HEK293T (cell line): ENCODE data around the gene ZKSCAN5.
"Not testable (repeated sequence)": the region's sequence is repeated elsewhere in the genome, so short reads cannot be mapped to it uniquely, and the experiment has no call there.

Source experiments
- CTCF ChIA-PET: fragments of 350-600 bp; formaldehyde crosslinking; extraction: SDS; loops from one replicate; lab custom pipeline; 2021; ENCODE audit warnings: antibody characterized with exemption, inconsistent platforms; lab: Yijun Ruan, JAX
- POLR2A ChIA-PET: fragments of 350-600 bp; formaldehyde crosslinking; extraction: SDS; loops from one replicate; lab custom pipeline; 2020; ENCODE audit warnings: antibody characterized with exemption, inconsistent platforms; lab: Yijun Ruan, JAX
- DNase-seq: peaks from one replicate; pipeline ENCODE4 v3.0.0; 2012; ENCODE audit warnings: mixed read lengths; ENCODE audit errors: extremely low spot score
- ARNT ChIP-seq: fragments of 450-650 bp; IDR thresholded peaks from 2 replicates; pipeline ENCODE4 v1.6.1; 2017; ENCODE audit warnings: mild to moderate bottlenecking
- BHLHE40 ChIP-seq: fragments of 450-650 bp; IDR thresholded peaks from 2 replicates; pipeline ENCODE4 v1.6.1; 2016; ENCODE audit warnings: mild to moderate bottlenecking, moderate library complexity, borderline replicate concordance
- CTBP1 ChIP-seq: fragments of 450-650 bp; IDR thresholded peaks from 2 replicates; pipeline ENCODE4 v1.6.1; 2016; ENCODE audit warnings: borderline replicate concordance
- ELF4 ChIP-seq: fragments of 450-650 bp; IDR thresholded peaks from 2 replicates; pipeline ENCODE4 v1.6.1; 2017; ENCODE audit warnings: antibody characterized with exemption
- FOXA1 ChIP-seq: fragments of 450-650 bp; IDR thresholded peaks from 2 replicates; pipeline ENCODE4 v1.6.1; 2016; ENCODE audit warnings: mild to moderate bottlenecking
- FOXK2 ChIP-seq: fragments of 450-650 bp; IDR thresholded peaks from 2 replicates; pipeline ENCODE4 v1.6.1; 2016; ENCODE audit warnings: mild to moderate bottlenecking
- FOXM1 ChIP-seq: fragments of 450-650 bp; IDR thresholded peaks from 2 replicates; pipeline ENCODE4 v1.6.1; 2017; ENCODE audit warnings: mild to moderate bottlenecking, borderline replicate concordance
- HDGF ChIP-seq: fragments of 450-650 bp; IDR thresholded peaks from 2 replicates; pipeline ENCODE4 v1.6.1; 2017; ENCODE audit warnings: antibody characterized with exemption, borderline replicate concordance
- L3MBTL2 ChIP-seq: fragments of 450-650 bp; conservative IDR thresholded peaks from 2 replicates; pipeline ENCODE4 v1.6.1; 2016; ENCODE audit warnings: mild to moderate bottlenecking
- LEF1 ChIP-seq: fragments of 450-650 bp; IDR thresholded peaks from 2 replicates; pipeline ENCODE4 v1.6.1; 2017; ENCODE audit warnings: mild to moderate bottlenecking, borderline replicate concordance
- NFRKB ChIP-seq: fragments of 450-650 bp; IDR thresholded peaks from 2 replicates; pipeline ENCODE4 v1.6.1; 2016; ENCODE audit warnings: mild to moderate bottlenecking, moderate library complexity
- SP1 ChIP-seq: fragments of 450-650 bp; IDR thresholded peaks from 2 replicates; pipeline ENCODE4 v1.6.1; 2017
- SUZ12 ChIP-seq: fragments of 450-650 bp; IDR thresholded peaks from 2 replicates; pipeline ENCODE4 v1.6.1; 2016; ENCODE audit warnings: mild to moderate bottlenecking
- TARDBP ChIP-seq: fragments of 450-650 bp; IDR thresholded peaks from 2 replicates; pipeline ENCODE4 v1.6.1; 2016
- ZNF384 ChIP-seq: fragments of 450-650 bp; IDR thresholded peaks from 2 replicates; pipeline ENCODE4 v1.6.1; 2016
- TF ChIP-seq, protein P1 (sequence below): fragments of 450-650 bp; IDR thresholded peaks from 2 replicates; pipeline ENCODE4 v1.6.1; 2016

ZKSCAN5 gene

DNA sequence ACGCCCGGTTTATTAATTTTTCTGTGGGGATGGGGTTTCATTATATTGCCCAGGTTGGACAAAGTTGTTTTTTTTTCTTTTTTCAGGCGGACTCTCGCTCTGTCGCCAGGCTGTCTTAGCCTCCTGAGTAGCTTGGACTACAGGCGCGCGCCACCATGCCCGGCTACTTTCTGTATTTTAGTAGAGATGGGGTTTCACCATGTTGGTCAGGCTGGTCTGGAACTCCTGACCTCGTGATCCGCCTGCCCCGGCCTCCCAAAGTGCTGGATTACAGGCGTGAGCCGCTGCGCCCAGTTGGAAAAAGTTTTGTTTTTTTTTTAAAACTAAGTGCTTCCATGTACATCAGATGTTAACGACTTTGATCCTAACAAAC is 3.8 kb upstream of the ZKSCAN5 start:
- POLR2A ChIA-PET = interaction anchor here (0.7 to 2.0 kb wide), 13 partner anchors 10 to 116 kb away, joined by 3 to 12 read pairs (median 5); partner anchors contain the start of genes CPSF4, FAM200A, PTCD1 and ZNF655

DNA sequence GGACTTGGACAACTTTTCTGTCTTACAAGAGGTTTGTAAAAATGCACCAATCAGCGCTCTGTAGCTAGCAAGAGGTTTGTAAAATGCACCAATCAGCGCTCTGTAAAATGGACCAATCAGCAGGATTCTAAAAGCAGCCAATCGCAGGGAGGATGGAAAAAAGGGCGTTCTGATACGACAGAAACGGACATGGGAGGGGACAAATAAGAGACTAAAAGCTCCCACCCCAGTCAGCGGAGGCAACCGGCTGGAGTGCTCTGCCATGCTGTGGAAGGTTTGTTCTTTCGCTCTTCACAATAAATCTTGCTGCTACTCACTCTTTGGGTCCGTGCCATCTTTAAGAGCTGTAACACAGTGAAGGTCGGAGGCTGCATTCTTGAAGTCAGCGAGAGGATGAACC is 3.2 kb upstream of the ZKSCAN5 start:
- not testable (repeated sequence) for DNase-seq
- ChIA-PET POLR2A (interaction anchor here (1.2 to 2.0 kb wide), 3 partner anchors 15 to 56 kb away, joined by 3 to 8 read pairs (median 6); partner anchors contain the start of genes FAM200A and ZNF655), CTCF (interaction anchor here (0.6 kb wide), 1 partner anchor 58 kb away, joined by 3 read pairs; no protein-coding TSS in a partner anchor)

More for the DNA sequence above, 3.8 kb upstream of the ZKSCAN5 start:
- DNase-seq = no peak
- CTCF ChIA-PET = no interaction called here
- TF ChIP-seq SUZ12 = no peak

DNA sequence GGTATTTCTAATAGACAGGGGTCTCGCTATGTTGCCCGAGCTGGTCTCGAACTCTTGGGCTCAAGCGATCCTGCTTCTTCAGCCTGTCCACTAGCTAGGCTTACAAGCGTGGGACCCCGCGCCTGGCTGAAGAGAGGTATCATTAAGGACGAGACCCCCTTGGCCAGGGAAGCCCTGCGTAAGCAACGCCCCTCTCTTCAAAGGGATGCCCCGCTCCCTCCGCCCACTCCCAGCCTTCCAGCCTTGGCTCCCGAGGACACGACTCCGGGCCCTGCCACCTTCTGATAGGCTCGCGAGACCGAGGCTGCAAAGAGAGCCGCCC is 220 bp upstream of the ZKSCAN5 start:
- POLR2A ChIA-PET = interaction anchor here (0.6 to 2.0 kb wide), 13 partner anchors 12 to 511 kb away, joined by 3 to 15 read pairs (median 4); partner anchors contain the start of genes ATP5MF, BUD31, CPSF4 and FAM200A
- TF ChIP-seq, protein P1, sequence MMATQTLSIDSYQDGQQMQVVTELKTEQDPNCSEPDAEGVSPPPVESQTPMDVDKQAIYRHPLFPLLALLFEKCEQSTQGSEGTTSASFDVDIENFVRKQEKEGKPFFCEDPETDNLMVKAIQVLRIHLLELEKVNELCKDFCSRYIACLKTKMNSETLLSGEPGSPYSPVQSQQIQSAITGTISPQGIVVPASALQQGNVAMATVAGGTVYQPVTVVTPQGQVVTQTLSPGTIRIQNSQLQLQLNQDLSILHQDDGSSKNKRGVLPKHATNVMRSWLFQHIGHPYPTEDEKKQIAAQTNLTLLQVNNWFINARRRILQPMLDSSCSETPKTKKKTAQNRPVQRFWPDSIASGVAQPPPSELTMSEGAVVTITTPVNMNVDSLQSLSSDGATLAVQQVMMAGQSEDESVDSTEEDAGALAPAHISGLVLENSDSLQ = no peak
- no peak for TF ChIP-seq ZNF384
- DNase-seq = peak; percentile 90
- CTCF ChIA-PET = no interaction called here

DNA sequence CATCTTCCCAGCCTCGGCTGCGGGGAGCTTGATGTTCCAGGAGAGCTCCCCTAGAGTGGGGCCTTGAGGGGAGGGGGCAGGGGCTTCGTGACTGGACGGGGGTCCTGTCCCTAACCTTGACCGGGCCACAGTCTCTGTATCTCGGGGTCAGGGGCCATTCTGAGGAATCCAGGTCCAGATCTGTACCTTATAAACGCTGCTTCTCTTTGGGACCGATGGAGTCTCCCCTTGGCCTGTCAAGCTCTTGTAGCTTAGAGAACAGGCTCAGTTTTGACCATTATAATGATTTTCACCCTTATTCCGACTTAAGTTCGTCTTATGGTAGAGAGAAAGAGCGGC is 831 bp downstream of the ZKSCAN5 start:
- POLR2A ChIA-PET = interaction anchor here (1.0 to 2.0 kb wide), 9 partner anchors 11 to 111 kb away, joined by 3 to 15 read pairs (median 5); partner anchors contain the start of genes ATP5MF, BUD31, CPSF4 and FAM200A
- no peak for DNase-seq
- no peak for TF ChIP-seq FOXM1
- no peak for TF ChIP-seq L3MBTL2
- TF ChIP-seq, protein P1 = no peak
- TF ChIP-seq TARDBP = no peak
- TF ChIP-seq SUZ12 = no peak
- no peak for TF ChIP-seq HDGF
- TF ChIP-seq FOXA1 = no peak
- no peak for TF ChIP-seq NFRKB
- no peak for TF ChIP-seq FOXK2
- no peak for TF ChIP-seq LEF1
- TF ChIP-seq SP1 = no peak
- no peak for TF ChIP-seq ZNF384
- no peak for TF ChIP-seq ARNT
- no peak for TF ChIP-seq CTBP1
- no peak for TF ChIP-seq ELF4
- TF ChIP-seq BHLHE40 = no peak
- CTCF ChIA-PET = no interaction called here

DNA sequence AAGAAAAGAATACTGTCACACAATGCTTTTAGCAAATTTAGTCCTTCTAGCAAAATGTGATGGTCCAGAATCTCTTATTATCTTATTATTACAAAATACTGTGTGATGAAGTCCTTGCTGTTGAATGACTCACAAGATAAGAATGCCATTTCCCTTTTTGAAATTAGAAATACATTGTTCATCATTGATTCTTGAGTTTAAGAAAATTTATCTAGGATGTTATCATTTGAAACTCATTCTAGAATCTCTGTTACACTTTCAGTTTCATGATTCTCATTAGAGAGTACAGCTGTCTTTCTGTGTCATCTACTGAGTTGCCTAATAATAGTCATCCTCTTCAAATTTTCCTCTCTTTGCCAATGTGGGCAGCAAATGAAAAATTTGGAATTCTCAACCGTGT is 9.6 kb downstream of the ZKSCAN5 start:
- ChIA-PET POLR2A (interaction anchor here (0.7 to 2.2 kb wide), 2 partner anchors 45 to 112 kb away, joined by 3 to 8 read pairs; partner anchors contain the start of gene ZNF655), CTCF (interaction anchor here (0.6 kb wide), 1 partner anchor 101 kb away, joined by 3 read pairs; no protein-coding TSS in a partner anchor)
- DNase-seq = no peak
- TF ChIP-seq LEF1 (no peak), SP1 (no peak), ZNF384 (no peak), FOXA1 (no peak), ELF4 (no peak), CTBP1 (no peak)

DNA sequence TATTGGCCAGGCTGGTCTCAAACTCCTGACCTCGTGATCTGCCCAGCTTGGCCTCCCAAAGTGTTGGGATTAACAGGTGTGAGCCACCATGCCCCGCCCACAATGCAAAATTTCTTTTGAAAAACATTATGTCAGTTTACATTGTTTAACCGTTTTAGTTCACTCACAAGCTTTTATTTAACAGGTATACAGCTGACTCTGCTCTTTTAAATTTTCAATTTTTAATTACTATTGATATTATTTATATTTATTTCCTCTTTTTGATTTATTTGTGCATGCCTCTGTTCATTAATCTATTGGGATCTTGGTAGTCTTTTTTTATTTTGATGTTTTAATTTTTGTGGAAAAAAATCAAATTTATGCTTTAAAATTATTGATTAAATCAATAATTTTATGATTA is 16.9 kb downstream of the ZKSCAN5 start:
- no peak for DNase-seq
- TF ChIP-seq SP1 (no peak), L3MBTL2 (no peak), ELF4 (no peak), HDGF (no peak), SUZ12 (no peak), ZNF384 (no peak), NFRKB (no peak), FOXK2 (no peak)
- TF ChIP-seq, protein P1 = no peak
- ChIA-PET POLR2A (interaction anchor here (1.2 kb wide), 1 partner anchor 17 kb away, joined by 3 read pairs; the partner anchor contains the start of gene ZKSCAN5), CTCF (no interaction called here)

DNA sequence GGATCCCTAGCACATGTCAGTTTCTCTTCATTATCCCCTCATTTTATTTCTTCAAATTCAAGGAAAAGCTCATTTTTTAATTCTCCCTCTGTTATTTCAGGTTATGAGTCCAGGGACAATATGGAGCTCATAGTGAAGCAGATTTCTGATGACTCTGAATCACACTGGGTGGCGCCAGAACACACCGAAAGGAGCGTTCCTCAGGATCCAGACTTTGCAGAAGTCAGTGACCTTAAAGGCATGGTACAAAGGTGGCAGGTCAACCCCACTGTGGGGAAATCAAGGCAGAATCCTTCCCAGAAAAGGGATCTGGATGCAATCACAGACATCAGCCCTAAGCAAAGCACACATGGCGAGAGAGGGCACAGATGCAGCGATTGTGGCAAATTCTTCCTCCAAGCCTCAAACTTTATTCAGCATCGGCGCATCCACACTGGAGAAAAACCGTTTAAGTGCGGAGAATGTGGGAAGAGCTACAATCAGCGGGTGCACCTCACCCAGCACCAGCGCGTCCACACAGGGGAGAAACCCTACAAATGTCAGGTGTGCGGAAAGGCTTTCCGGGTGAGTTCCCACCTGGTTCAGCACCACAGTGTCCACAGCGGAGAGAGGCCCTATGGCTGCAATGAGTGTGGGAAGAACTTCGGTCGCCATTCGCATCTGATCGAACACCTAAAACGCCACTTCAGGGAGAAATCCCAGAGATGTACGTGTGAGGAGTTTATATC is 21.4 kb downstream of the ZKSCAN5 start:
- TF ChIP-seq FOXA1 (no peak), FOXM1 (no peak), L3MBTL2 (no peak), LEF1 (no peak), TARDBP (no peak)
- TF ChIP-seq, protein P1 = no peak
- ChIA-PET CTCF (interaction anchor here (0.6 to 1.5 kb wide), 5 partner anchors 90 to 311 kb away, joined by 3 to 5 read pairs (median 3); partner anchors contain the start of gene ZSCAN25), POLR2A (interaction anchor here (1.4 to 1.6 kb wide), 2 partner anchors 32 to 90 kb away, joined by 4 to 6 read pairs; partner anchors contain the start of gene ZSCAN25)
- DNase-seq = no peak
